Peyer's patch (tissue), 4 donors: ENCODE data around the gene TTC34. TPM values are rescaled to one million over a fixed set of nuclear protein-coding genes. Genes with fewer than 3 reads are reported as not detected.
"Not testable (repeated sequence)": the region's sequence is repeated elsewhere in the genome, so short reads cannot be mapped to it uniquely, and the experiment has no call there.

ENCODE experiments used
- DNase-seq, 3 donors: peaks; one replicate each; pipeline ENCODE4 v3.0.0-alpha.2; 2017 to 2019
- H3K27ac ChIP-seq, 4 donors: fragments of 200-600 bp; sonication (generic); one replicate each; pipeline ENCODE4 v1.5.1; 2016 to 2019
- H3K27me3 ChIP-seq, 2 donors: fragments of 200-600 bp; sonication (generic); one replicate each; pipeline ENCODE4 v1.5.1; 2019
- H3K36me3 ChIP-seq, 3 donors: fragments of 200-600 bp; sonication (generic); one replicate each; pipeline ENCODE4 v1.5.1; 2016 to 2019
- H3K4me1 ChIP-seq, 4 donors: fragments of 200-600 bp; sonication (generic); one replicate each; pipeline ENCODE4 v1.5.1; 2016 to 2019
- H3K4me3 ChIP-seq, 4 donors: fragments of 200-600 bp; sonication (generic); 1 replicate in 3 of 4; 2 replicates in 1 of 4; pipeline ENCODE4 v1.5.1; 2016 to 2019; ENCODE audit warnings: mild to moderate bottlenecking in 1 of 4
- H3K9me3 ChIP-seq, 4 donors: fragments of 200-600 bp; sonication (generic); one replicate each; pipeline ENCODE4 v1.5.1; 2016 to 2019; ENCODE audit warnings: mild to moderate bottlenecking in 1 of 4
- CTCF ChIP-seq, 6 experiments: fragments of 450-650 bp in 4 of 6; fragments of 200-600 bp in 2 of 6; sonication (generic) in 1 of 6; IDR thresholded peaks; one replicate each; pipeline ENCODE4 v1.5.1; 2017 to 2019; ENCODE audit warnings: antibody characterized with exemption in 6 of 6, mild to moderate bottlenecking in 3 of 6, moderate library complexity in 1 of 6
- POLR2A ChIP-seq, 2 donors: fragments of 450-650 bp; IDR thresholded peaks; one replicate each; pipeline ENCODE4 v1.5.1; 2017; ENCODE audit warnings: antibody characterized with exemption in 2 of 2, mild to moderate bottlenecking in 2 of 2, moderate library complexity in 2 of 2
- total RNA-seq, 4 donors: library from RNA; depleted of rRNA; stranded (reverse); fragments of >200 nt; gene quantifications; one replicate each; pipeline ENCODE4 v1.1.0, GENCODE V29; 2016

TTC34 gene
- total RNA-seq, 4 donors from 2014 or later = 0.53 to 2.4 (median 1.5) TPM

- peak in 1 of 3 donors; percentile 51 for DNase-seq
- H3K27me3 ChIP-seq, H3K4me3 ChIP-seq, H3K9me3 ChIP-seq, H3K36me3 ChIP-seq, H3K4me1 ChIP-seq, H3K27ac ChIP-seq: not testable (repeated sequence)
These were observed 147.0 kb downstream of the TTC34 start for GRCh38 chr1:2654443-2654948.

- H3K27ac ChIP-seq, H3K4me3 ChIP-seq, H3K4me1 ChIP-seq, H3K9me3 ChIP-seq, H3K27me3 ChIP-seq, H3K36me3 ChIP-seq: not testable (repeated sequence)
- peak in 1 of 3 donors; percentile 78 for DNase-seq
These were observed 147.6 kb downstream of the TTC34 start for GRCh38 chr1:2653741-2654442.

GRCh38 chr1:2652926-2653571 is 148.4 kb downstream of the TTC34 start:
- H3K36me3 ChIP-seq, H3K27me3 ChIP-seq, H3K27ac ChIP-seq, H3K4me1 ChIP-seq, H3K4me3 ChIP-seq: not testable (repeated sequence)
- H3K9me3 ChIP-seq = peaks cover 0 to 16% (median under 1%) of the 10 kb centered on the region in 4 donors
- DNase-seq = peak in 1 of 3 donors; percentile 65

- not testable (repeated sequence) for H3K4me3 ChIP-seq, H3K36me3 ChIP-seq, H3K27me3 ChIP-seq, H3K4me1 ChIP-seq, H3K27ac ChIP-seq
- peak in 1 of 3 donors; percentile 49 for DNase-seq
- peaks cover 0 to 18% (median 3%) of the 10 kb centered on the region in 4 donors for H3K9me3 ChIP-seq
These were observed 149.2 kb downstream of the TTC34 start for GRCh38 chr1:2652152-2652925.

GRCh38 chr1:2650967-2651645 is 150.4 kb downstream of the TTC34 start:
- no peaks in the 10 kb centered on the region for H3K36me3 ChIP-seq
- no peaks in the 10 kb centered on the region for H3K27me3 ChIP-seq
- peaks cover 0 to 18% (median 9%) of the 10 kb centered on the region in 4 donors for H3K9me3 ChIP-seq
- H3K27ac ChIP-seq = no peak overlapping the region
- H3K4me1 ChIP-seq = no peaks in the 10 kb centered on the region
- TF ChIP-seq CTCF (IDR thresholded peaks at IDR 0.05) (no peak), POLR2A (IDR thresholded peaks at IDR 0.05) (no peak)
- no peak overlapping the region for H3K4me3 ChIP-seq
- DNase-seq = peak in 2 of 3 donors; percentile 34 to 39

- DNase-seq = no peak
- peaks cover 0 to 13% (median 10%) of the 10 kb centered on the region in 4 donors for H3K4me1 ChIP-seq
- no peaks in the 10 kb centered on the region for H3K27me3 ChIP-seq
- no peak overlapping the region for H3K27ac ChIP-seq
- H3K9me3 ChIP-seq = peaks cover 0 to 19% (median 5%) of the 10 kb centered on the region in 4 donors
- no peak overlapping the region for H3K4me3 ChIP-seq
- H3K36me3 ChIP-seq = no peaks in the 10 kb centered on the region
- TF ChIP-seq CTCF (IDR thresholded peaks at IDR 0.05) (no peak), POLR2A (IDR thresholded peaks at IDR 0.05) (no peak)
These were observed 154.7 kb downstream of the TTC34 start for GRCh38 chr1:2646837-2647236.

GRCh38 chr1:2645776-2646175 is 155.7 kb downstream of the TTC34 start:
- H3K36me3 ChIP-seq = no peaks in the 10 kb centered on the region
- TF ChIP-seq CTCF (IDR thresholded peaks at IDR 0.05) = no peak
- TF ChIP-seq POLR2A (IDR thresholded peaks at IDR 0.05) = no peak
- no peak overlapping the region for H3K4me3 ChIP-seq
- H3K27me3 ChIP-seq = no peaks in the 10 kb centered on the region
- H3K4me1 ChIP-seq = peaks cover 0 to 21% (median 13%) of the 10 kb centered on the region in 4 donors
- DNase-seq = peak in 2 of 3 donors; percentile 24 to 27
- no peak overlapping the region for H3K27ac ChIP-seq
- H3K9me3 ChIP-seq = peaks cover 0 to 19% (median 5%) of the 10 kb centered on the region in 4 donors
